PC-9 (cell line): ENCODE measurements around the gene C3. TPM values are rescaled to one million over a fixed set of nuclear protein-coding genes. Genes with fewer than 3 reads are reported as not detected.
"Not testable (repeated sequence)": the region's sequence is repeated elsewhere in the genome, so short reads cannot be mapped to it uniquely, and the experiment has no call there.

ENCODE experiments used
- BruUV-seq: library from RNA; stranded (reverse); fragments of 400-500 nt; replicated peaks from 2 replicates; lab custom pipeline; 2021; lab: Mats Ljungman, UMichigan
- CTCF ChIA-PET: fragments of 300-600 bp; sonication (Branson Sonifier 250); formaldehyde crosslinking; loops from one replicate; lab custom pipeline; 2022; ENCODE audit warnings: antibody characterized with exemption; lab: Charles Lee
- POLR2A ChIA-PET: fragments of 300-600 bp; sonication (Branson Sonifier 250); formaldehyde crosslinking; loops from one replicate; lab custom pipeline; 2022; ENCODE audit warnings: antibody characterized with exemption; ENCODE audit not compliant: unreplicated experiment; lab: Charles Lee
- DNase-seq, 2 experiments: peaks; one replicate each; pipeline versions ENCODE4 v3.0.0 to v3.0.0-alpha.2; 2015 to 2022; ENCODE audit warnings: mixed read lengths in 1 of 2
- H2AFZ ChIP-seq: fragments of 200-600 bp; sonication (generic); 2 replicates; pipeline ENCODE4 v1.8.1; 2017; ENCODE audit warnings: antibody characterized with exemption
- H3F3A ChIP-seq: fragments of 200-600 bp; sonication (generic); 2 replicates; pipeline ENCODE4 v1.8.1; 2017; ENCODE audit warnings: antibody characterized with exemption, mild to moderate bottlenecking, low read depth; ENCODE audit not compliant: insufficient read depth
- H3K27ac ChIP-seq: fragments of 200-600 bp; sonication (generic); 2 replicates; pipeline ENCODE4 v1.6.1; 2016; ENCODE audit warnings: mixed run types
- H3K27me3 ChIP-seq: fragments of 200-600 bp; sonication (generic); 2 replicates; pipeline ENCODE4 v1.6.1; 2016; ENCODE audit warnings: low read depth, mixed run types; ENCODE audit not compliant: insufficient read depth
- H3K36me3 ChIP-seq: fragments of 200-600 bp; sonication (generic); 2 replicates; pipeline ENCODE4 v1.6.1; 2016; ENCODE audit warnings: low read depth, mixed run types
- H3K4me1 ChIP-seq: fragments of 200-600 bp; sonication (generic); replicated peaks from 2 replicates; pipeline ENCODE4 v1.6.1; 2016; ENCODE audit warnings: mixed run types; ENCODE audit not compliant: insufficient read depth
- H3K4me2 ChIP-seq: fragments of 200-600 bp; sonication (generic); 2 replicates; pipeline ENCODE4 v1.6.1; 2017; ENCODE audit warnings: mixed run types
- H3K4me3 ChIP-seq: fragments of 200-600 bp; sonication (generic); 2 replicates; pipeline ENCODE4 v1.6.1; 2016; ENCODE audit warnings: mixed run types
- H3K79me2 ChIP-seq: fragments of 200-600 bp; sonication (generic); 2 replicates; pipeline ENCODE4 v1.6.1; 2017; ENCODE audit warnings: low read depth, mixed run types
- H3K9me2 ChIP-seq: fragments of 200-600 bp; sonication (generic); 2 replicates; pipeline ENCODE4 v1.8.1; 2017; ENCODE audit warnings: mild to moderate bottlenecking; ENCODE audit not compliant: insufficient read depth
- H3K9me3 ChIP-seq: fragments of 200-600 bp; sonication (generic); 2 replicates; pipeline ENCODE4 v1.8.1; 2016; ENCODE audit warnings: low read depth; ENCODE audit not compliant: insufficient read depth
- H4K20me1 ChIP-seq: fragments of 200-600 bp; sonication (generic); 2 replicates; pipeline ENCODE4 v1.8.1; 2017; ENCODE audit not compliant: insufficient read depth
- CTCF ChIP-seq: fragments of 200-600 bp; sonication (generic); conservative IDR thresholded peaks from 2 replicates; pipeline ENCODE4 v1.6.1; 2017; ENCODE audit warnings: mixed run types, antibody characterized with exemption, mild to moderate bottlenecking, moderate library complexity
- EZH2 ChIP-seq: fragments of 200-600 bp; sonication (generic); IDR thresholded peaks from 2 replicates; pipeline ENCODE4 v1.8.0; 2017; ENCODE audit warnings: antibody characterized with exemption, low read depth
- intact Hi-C: fragments of 100-400 bp; cut with micrococcal nuclease; formaldehyde crosslinking; loops from one replicate; pipeline ENCODE4 v1.10.0; 2022; ENCODE audit not compliant: unreplicated experiment
- total RNA-seq: library from RNA; stranded (reverse); gene quantifications from 2 replicates; pipeline ENCODE4 v1.2.3, GENCODE V29; 2021

C3 gene
- total RNA-seq, 1 experiment from 2014 or later: 130 TPM

GRCh38 chr19:6674868-6675305 lies 45.6 kb downstream of the C3 start:
- no peaks in the 10 kb centered on the region for H3K9me2 ChIP-seq
- H3F3A ChIP-seq: peaks cover 23% of the 10 kb centered on the region
- H3K4me2 ChIP-seq: peak overlapping the region; percentile 60
- no peaks in the 10 kb centered on the region for H3K36me3 ChIP-seq
- no peak for TF ChIP-seq EZH2
- no peak for TF ChIP-seq CTCF
- DNase-seq: peak; percentile 75 to 79
- peak overlapping the region; percentile 77 for H3K27ac ChIP-seq
- peak overlapping the region; percentile 38; the same call in 1 of the 2 replicates for H3K4me3 ChIP-seq
- BruUV-seq: no TSS peak
- no peaks in the 10 kb centered on the region for H3K27me3 ChIP-seq
- no peak overlapping the region for H2AFZ ChIP-seq
- H3K4me1 ChIP-seq: peaks cover 38% of the 10 kb centered on the region
- no peaks in the 10 kb centered on the region for H3K79me2 ChIP-seq
- no peaks in the 10 kb centered on the region for H3K9me3 ChIP-seq
- POLR2A ChIA-PET: no interaction called here
- no peaks in the 10 kb centered on the region for H4K20me1 ChIP-seq
- CTCF ChIA-PET: interaction anchor here (0.7 to 1.0 kb wide), 2 partner anchors 45 to 158 kb away, joined by 3 to 4 read pairs; partner anchors contain the start of gene C3
- intact Hi-C loops: no loop called here

GRCh38 chr19:6674408-6674807 lies 46.0 kb downstream of the C3 start:
- H3K4me3 ChIP-seq, H3K27me3 ChIP-seq, BruUV-seq, H3K79me2 ChIP-seq, intact Hi-C loops, POLR2A ChIA-PET, H3K9me2 ChIP-seq, H2AFZ ChIP-seq, H4K20me1 ChIP-seq, DNase-seq, H3K9me3 ChIP-seq, H3K36me3 ChIP-seq: not testable (repeated sequence)
- CTCF ChIA-PET: interaction anchor here (0.7 to 1.0 kb wide), 2 partner anchors 158 to 627 kb away, joined by 4 read pairs; no protein-coding TSS in a partner anchor
- Histone ChIP-seq H3F3A (peaks cover 18% of the 10 kb centered on the region), H3K4me2 (peak overlapping the region; percentile 60), H3K27ac (peak overlapping the region; percentile 77), H3K4me1 (peaks cover 34% of the 10 kb centered on the region)

- H2AFZ ChIP-seq: no peak overlapping the region
- no TSS peak for BruUV-seq
Observed at GRCh38 chr19:6672693-6673290, 47.7 kb downstream of the C3 start.

More at GRCh38 chr19:6672693-6673290, 47.7 kb downstream of the C3 start:
- ChIA-PET POLR2A (interaction anchor here (0.7 kb wide), 1 partner anchor 156 kb away, joined by 4 read pairs; no protein-coding TSS in a partner anchor), CTCF (no interaction called here)
- H3F3A ChIP-seq: peaks cover 18% of the 10 kb centered on the region
- H3K9me3 ChIP-seq: no peaks in the 10 kb centered on the region
- no peaks in the 10 kb centered on the region for H3K79me2 ChIP-seq
- peaks cover 24% of the 10 kb centered on the region for H3K4me1 ChIP-seq
- no peaks in the 10 kb centered on the region for H3K36me3 ChIP-seq
- no peaks in the 10 kb centered on the region for H3K27me3 ChIP-seq
- no peak for DNase-seq
- H3K4me3 ChIP-seq: no peak overlapping the region
- no peak overlapping the region for H3K27ac ChIP-seq
- H4K20me1 ChIP-seq: no peaks in the 10 kb centered on the region
- H3K9me2 ChIP-seq: no peaks in the 10 kb centered on the region
- intact Hi-C loops: no loop called here
- H3K4me2 ChIP-seq: no peak overlapping the region
- no peak for TF ChIP-seq CTCF
- TF ChIP-seq EZH2: no peak
